GM23248 (cell line): Measurements from ENCODE around the gene GHRH. TPM values are rescaled to one million over a fixed set of nuclear protein-coding genes. Genes with fewer than 3 reads are reported as not detected.

Experiments
- DNase-seq: peaks from one replicate; pipeline ENCODE4 v3.0.0-alpha.2; 2015
- H2AFZ ChIP-seq: fragments of 200-600 bp; sonication (generic); 2 replicates; pipeline ENCODE4 v1.6.1; 2016; ENCODE audit warnings: antibody characterized with exemption
- H3F3A ChIP-seq: fragments of 200-600 bp; sonication (generic); 2 replicates; pipeline ENCODE4 v1.6.1; 2016; ENCODE audit warnings: mild to moderate bottlenecking, antibody characterized with exemption, mixed run types; ENCODE audit not compliant: insufficient read depth
- H3K27ac ChIP-seq: fragments of 200-600 bp; sonication (generic); 2 replicates; pipeline ENCODE4 v1.5.1; 2016; ENCODE audit warnings: mild to moderate bottlenecking
- H3K27me3 ChIP-seq: fragments of 200-600 bp; sonication (generic); replicated peaks from 2 replicates; pipeline ENCODE4 v1.6.1; 2016; ENCODE audit warnings: mild to moderate bottlenecking; ENCODE audit not compliant: insufficient read depth
- H3K36me3 ChIP-seq: fragments of 200-600 bp; sonication (generic); 2 replicates; pipeline ENCODE4 v1.6.1; 2016; ENCODE audit warnings: low read depth, mild to moderate bottlenecking
- H3K4me1 ChIP-seq: fragments of 200-600 bp; sonication (generic); 2 replicates; pipeline ENCODE4 v1.6.1; 2016; ENCODE audit warnings: mild to moderate bottlenecking; ENCODE audit not compliant: insufficient read depth
- H3K4me2 ChIP-seq: fragments of 200-600 bp; sonication (generic); one replicate; pipeline ENCODE4 v1.6.1; 2016; ENCODE audit warnings: mild to moderate bottlenecking; ENCODE audit not compliant: unreplicated experiment
- H3K4me3 ChIP-seq: fragments of 200-600 bp; sonication (generic); 2 replicates; pipeline ENCODE4 v1.5.1; 2016; ENCODE audit warnings: mild to moderate bottlenecking
- H3K79me2 ChIP-seq: fragments of 200-600 bp; sonication (generic); 2 replicates; pipeline ENCODE4 v1.6.1; 2016; ENCODE audit warnings: mild to moderate bottlenecking; ENCODE audit not compliant: insufficient read depth
- H3K9ac ChIP-seq: fragments of 200-600 bp; sonication (generic); 2 replicates; pipeline ENCODE4 v1.6.1; 2016; ENCODE audit warnings: mild to moderate bottlenecking
- H3K9me2 ChIP-seq: fragments of 200-600 bp; sonication (generic); 2 replicates; pipeline ENCODE4 v1.6.1; 2016; ENCODE audit warnings: mixed run types, mild to moderate bottlenecking, moderate library complexity; ENCODE audit not compliant: insufficient read depth
- H3K9me3 ChIP-seq: fragments of 200-600 bp; sonication (generic); one replicate; pipeline ENCODE4 v1.6.1; 2017; ENCODE audit warnings: low read depth
- H4K20me1 ChIP-seq: fragments of 200-600 bp; sonication (generic); 2 replicates; pipeline ENCODE4 v1.6.0; 2016; ENCODE audit not compliant: insufficient read depth
- EZH2 ChIP-seq: fragments of 200-600 bp; sonication (generic); IDR thresholded peaks from 2 replicates; pipeline ENCODE4 v1.6.1; 2018; ENCODE audit warnings: antibody characterized with exemption, mild to moderate bottlenecking; ENCODE audit not compliant: insufficient read depth, poor library complexity, severe bottlenecking
- EZH2phosphoT487 ChIP-seq: fragments of 200-600 bp; sonication (generic); IDR thresholded peaks from 2 replicates; pipeline ENCODE4 v1.6.1; 2018; ENCODE audit warnings: antibody characterized with exemption, moderate library complexity, mild to moderate bottlenecking, low read depth; ENCODE audit not compliant: insufficient read depth
- WGBS, 2 experiments: methylation state at CpG; one replicate each; pipeline ENCODE4 v1.1.6; 2015 to 2017; ENCODE audit warnings: low lambda C conversion rate in 2 of 2, low coverage in 1 of 2; ENCODE audit errors: missing lambda C conversion rate in 2 of 2; 5-methylcytosine and 5-hydroxymethylcytosine counted together
- in situ Hi-C: fragments of 300-500 bp; cut with MboI; formaldehyde crosslinking; loops from 2 replicates; pipeline ENCODE4 v1.15.0; 2020
- polyA plus RNA-seq: library from polyadenylated mRNA; unstranded; fragments of >200 nt; fragmentation: Nextera tagmentation; extraction: Ambion mirVana; gene quantifications from 2 replicates; pipeline ENCODE4 v1.2.1, GENCODE V29; 2016
- total RNA-seq: library from RNA; depleted of rRNA; stranded (reverse); fragments of >200 nt; shearing (Covaris generic); gene quantifications from 2 replicates; pipeline ENCODE4 v1.2.3, GENCODE V29; 2014

Gene GHRH
- total and polyA plus RNA-seq, 2 experiments from 2014 or later: not detected

GRCh38 chr20:37237656-37238055, 24.0 kb downstream of the GHRH start:
- H3K4me1 ChIP-seq: no peaks in the 10 kb centered on the region

DNA sequence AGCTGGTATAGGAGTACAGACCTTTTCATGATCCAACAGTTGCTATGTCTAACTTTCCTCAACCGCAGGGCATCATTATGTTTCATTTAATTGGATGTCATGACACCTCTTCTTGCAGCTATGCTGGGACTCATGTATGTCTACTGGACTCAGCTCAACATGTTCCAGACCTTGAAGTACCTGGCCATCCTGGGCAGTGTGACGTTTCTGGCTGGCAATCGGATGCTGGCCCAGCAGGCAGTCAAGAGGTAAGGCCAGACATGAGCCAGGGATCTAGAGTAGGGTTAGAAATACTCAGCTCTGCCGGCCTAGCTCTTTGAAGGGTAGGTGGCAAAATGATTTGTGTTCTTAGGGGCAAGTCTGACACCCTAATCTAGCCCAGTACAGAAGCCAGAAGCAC, 25.2 kb downstream of the GHRH start:
- Histone ChIP-seq H3K36me3 (peaks cover 53% of the 10 kb centered on the region), H3K9me2 (no peaks in the 10 kb centered on the region), H3K4me2 (no peak overlapping the region), H3K27ac (no peak overlapping the region), H3K4me1 (no peaks in the 10 kb centered on the region), H3K4me3 (no peak overlapping the region), H3K27me3 (no peaks in the 10 kb centered on the region), H2AFZ (no peak overlapping the region), H4K20me1 (no peaks in the 10 kb centered on the region), H3K9ac (no peak overlapping the region), H3F3A (no peaks in the 10 kb centered on the region), H3K9me3 (no peaks in the 10 kb centered on the region), H3K79me2 (no peaks in the 10 kb centered on the region)
- WGBS, 2 experiments: 83 to 88% methylated on average over 4 of the region's 4 CpGs
- in situ Hi-C loops: no loop called here
- DNase-seq: no peak
- TF ChIP-seq EZH2phosphoT487 (no peak), EZH2 (no peak)

More at GRCh38 chr20:37237656-37238055, 24.0 kb downstream of the GHRH start:
- Histone ChIP-seq H4K20me1 (no peaks in the 10 kb centered on the region), H3K27me3 (no peaks in the 10 kb centered on the region), H2AFZ (no peak overlapping the region), H3F3A (no peaks in the 10 kb centered on the region), H3K4me3 (no peak overlapping the region), H3K36me3 (peaks cover 63% of the 10 kb centered on the region), H3K9me2 (no peaks in the 10 kb centered on the region), H3K9me3 (no peaks in the 10 kb centered on the region), H3K79me2 (no peaks in the 10 kb centered on the region), H3K27ac (no peak overlapping the region), H3K9ac (no peak overlapping the region), H3K4me2 (no peak overlapping the region)
- WGBS, 2 experiments: 98% methylated on average over 5 of the region's 5 CpGs
- in situ Hi-C loops: no loop called here
- no peak for DNase-seq
- TF ChIP-seq EZH2 (no peak), EZH2phosphoT487 (no peak)

- Histone ChIP-seq H3K9me3 (no peaks in the 10 kb centered on the region), H3K79me2 (no peaks in the 10 kb centered on the region), H3K4me2 (no peak overlapping the region), H4K20me1 (no peaks in the 10 kb centered on the region), H3K9me2 (no peaks in the 10 kb centered on the region), H3K9ac (no peak overlapping the region), H3K27ac (no peak overlapping the region), H3F3A (no peaks in the 10 kb centered on the region), H2AFZ (no peak overlapping the region), H3K4me1 (no peaks in the 10 kb centered on the region), H3K27me3 (no peaks in the 10 kb centered on the region), H3K4me3 (no peak overlapping the region), H3K36me3 (peaks cover 52% of the 10 kb centered on the region)
- TF ChIP-seq EZH2 (no peak), EZH2phosphoT487 (no peak)
- no peak for DNase-seq
- in situ Hi-C loops: no loop called here
- WGBS, 2 experiments: 81 to 83% methylated on average over 6 of the region's 6 CpGs
Measured at GRCh38 chr20:37235065-37235464, 26.5 kb downstream of the GHRH start.

- no peak overlapping the region for H3K9ac ChIP-seq
- no peak for DNase-seq
- H3K9me2 ChIP-seq: no peaks in the 10 kb centered on the region
- no peaks in the 10 kb centered on the region for H3K4me1 ChIP-seq
- H3K27ac ChIP-seq: no peak overlapping the region
- no peak overlapping the region for H3K4me3 ChIP-seq
- H2AFZ ChIP-seq: no peak overlapping the region
- H3F3A ChIP-seq: no peaks in the 10 kb centered on the region
- TF ChIP-seq EZH2: no peak
- TF ChIP-seq EZH2phosphoT487: no peak
- no peaks in the 10 kb centered on the region for H4K20me1 ChIP-seq
- WGBS, 2 experiments: 81 to 88% methylated on average over 5 of the region's 5 CpGs
- no peak overlapping the region for H3K4me2 ChIP-seq
- H3K36me3 ChIP-seq: peaks cover 54% of the 10 kb centered on the region
- H3K27me3 ChIP-seq: no peaks in the 10 kb centered on the region
- H3K79me2 ChIP-seq: no peaks in the 10 kb centered on the region
- no peaks in the 10 kb centered on the region for H3K9me3 ChIP-seq
- in situ Hi-C loops: no loop called here
Measured at GRCh38 chr20:37234254-37234581, 27.4 kb downstream of the GHRH start.
